Panc1 (cell line): ENCODE results near the gene DHH. TPM values are rescaled to one million over a fixed set of nuclear protein-coding genes. Genes with fewer than 3 reads are reported as not detected.

Experiments used
- ATAC-seq: fragments of 200-7000 bp; cut with Tn5 transposase; 2 replicates; pipeline ENCODE4 v1.9.1; 2020; ENCODE audit warnings: mild to moderate bottlenecking, moderate library complexity
- BruUV-seq: library from RNA; stranded (reverse); fragments of 400-500 nt; replicated peaks from 2 replicates; lab custom pipeline; 2021; lab: Mats Ljungman, UMichigan
- CTCF ChIA-PET: fragments of 300-600 bp; sonication (Branson Sonifier 250); formaldehyde crosslinking; loops from one replicate; lab custom pipeline; 2022; ENCODE audit warnings: antibody characterized with exemption; lab: Charles Lee
- POLR2A ChIA-PET: fragments of 300-600 bp; sonication (Branson Sonifier 250); formaldehyde crosslinking; loops from one replicate; lab custom pipeline; 2022; ENCODE audit warnings: antibody characterized with exemption; lab: Charles Lee
- DNase-seq: peaks from one replicate; pipeline ENCODE4 v3.0.0-alpha.2; 2010; ENCODE audit warnings: low read depth, low spot score
- H3K27ac ChIP-seq: 2 replicates; pipeline ENCODE4 v1.5.1; 2011; ENCODE audit warnings: mild to moderate bottlenecking, low read length, inconsistent platforms
- H3K27me3 ChIP-seq: fragments of 200-500 bp; sonication (Bioruptor generic); 2 replicates; pipeline ENCODE4 v1.6.0; 2014; ENCODE audit warnings: low read length, inconsistent platforms; ENCODE audit not compliant: control insufficient read depth, insufficient read depth
- H3K36me3 ChIP-seq: fragments of 200-500 bp; sonication (Bioruptor generic); 2 replicates; pipeline ENCODE4 v1.5.1; 2014; ENCODE audit warnings: inconsistent platforms, mild to moderate bottlenecking, low read length, moderate library complexity; ENCODE audit not compliant: control insufficient read depth, insufficient read depth
- H3K4me1 ChIP-seq: 2 replicates; pipeline ENCODE4 v1.5.1; 2011; ENCODE audit warnings: inconsistent platforms, mild to moderate bottlenecking, low read length, moderate library complexity; ENCODE audit not compliant: control insufficient read depth, insufficient read depth
- H3K4me3 ChIP-seq, 2 experiments: 2 replicates each; pipeline ENCODE4 v1.5.1; 2011 to 2012; ENCODE audit warnings: low read depth in 2 of 2, low read length in 2 of 2, mild to moderate bottlenecking in 2 of 2, inconsistent platforms in 1 of 2, moderate library complexity in 1 of 2
- H3K9me3 ChIP-seq: fragments of 200-500 bp; sonication (Bioruptor generic); 2 replicates; pipeline ENCODE4 v1.5.1; 2014; ENCODE audit warnings: low read depth, mild to moderate bottlenecking, inconsistent platforms, low read length, moderate library complexity; ENCODE audit not compliant: control insufficient read depth, insufficient read depth
- POLR2AphosphoS5 ChIP-seq: IDR thresholded peaks from 2 replicates; pipeline ENCODE4 v1.6.1; 2012; ENCODE audit warnings: mild to moderate bottlenecking, low read depth, low read length, moderate library complexity
- SIN3A ChIP-seq: IDR thresholded peaks from 2 replicates; pipeline ENCODE4 v1.6.1; 2012; ENCODE audit warnings: low read depth, mild to moderate bottlenecking, low read length, moderate library complexity, borderline replicate concordance; ENCODE audit not compliant: insufficient read depth
- TCF7L2 ChIP-seq: IDR thresholded peaks from 2 replicates; pipeline ENCODE4 v1.6.1; 2011; ENCODE audit warnings: mild to moderate bottlenecking, low read depth, low read length, inconsistent platforms
- in situ Hi-C: cut with HindIII; loops from 2 replicates; pipeline ENCODE4 v1.10.0; 2016; ENCODE audit warnings: low sequenced_read_pairs, low pct_unique_long_range_greater_than_20kb
- intact Hi-C: fragments of 100-400 bp; cut with micrococcal nuclease; formaldehyde crosslinking; loops from one replicate; pipeline ENCODE4 v1.10.0; 2022; ENCODE audit not compliant: unreplicated experiment
- total RNA-seq: library from RNA; stranded (reverse); gene quantifications from one replicate; pipeline ENCODE4 v1.2.1, GENCODE V29; 2021; ENCODE audit not compliant: unreplicated experiment
- TF ChIP-seq, protein P1 (sequence below): fragments of 450-650 bp; IDR thresholded peaks from 2 replicates; pipeline ENCODE4 v1.5.1; 2017; ENCODE audit warnings: mild to moderate bottlenecking
- TF ChIP-seq, protein P2 (sequence below), 2 experiments: IDR thresholded peaks; 2 replicates each; pipeline ENCODE4 v1.6.1; 2011 to 2012; ENCODE audit warnings: low read depth in 2 of 2, control low read depth in 1 of 2, low read length in 1 of 2, mild to moderate bottlenecking in 1 of 2, moderate library complexity in 1 of 2; ENCODE audit not compliant: insufficient read depth in 1 of 2

DHH gene
- total RNA-seq, 1 experiment from 2014 or later, result 1.9 TPM

DNA sequence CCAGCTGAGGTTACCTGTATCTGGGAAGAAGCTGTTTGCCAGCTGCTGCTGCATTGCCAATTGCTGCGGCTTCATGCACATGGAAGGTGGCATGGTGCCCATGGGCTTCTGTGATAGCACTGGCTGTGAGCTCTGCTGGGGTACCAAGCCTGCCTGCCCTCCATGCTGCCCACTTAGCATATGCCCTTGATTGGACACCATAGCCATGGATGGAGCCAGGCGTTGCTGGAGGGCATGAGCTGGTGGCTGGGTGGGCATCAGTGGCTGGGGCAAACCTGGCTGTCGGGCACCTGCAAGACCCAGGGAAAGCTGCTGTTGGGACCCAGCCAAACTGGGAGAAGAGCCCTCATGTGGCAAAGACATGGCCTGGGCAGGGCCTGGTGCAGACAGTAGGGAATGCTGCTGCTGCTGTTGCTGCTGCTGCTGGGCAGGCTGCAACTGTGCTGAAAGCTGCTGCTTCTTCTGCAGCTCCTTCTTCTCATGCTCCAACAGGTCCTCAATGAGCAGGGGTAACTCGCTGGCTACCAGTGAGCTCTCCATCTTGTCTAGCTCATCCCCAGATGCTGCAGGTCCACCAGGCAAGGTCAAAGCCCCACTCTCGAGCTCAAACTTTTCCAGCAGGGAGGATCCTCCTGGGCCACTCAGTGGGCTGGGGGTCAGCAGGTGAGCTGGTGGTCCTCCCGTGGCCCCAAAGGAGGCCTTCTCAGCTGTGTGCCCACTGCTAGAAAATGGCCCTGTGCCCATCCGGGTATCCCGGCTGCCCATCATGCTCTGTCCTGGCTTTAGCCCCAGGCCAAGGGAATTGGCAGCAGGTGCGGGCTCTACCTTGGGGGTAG is 57.3 kb downstream of the DHH start:
- ATAC-seq (no peak), DNase-seq (no peak)
- ChIA-PET CTCF (no interaction called here), POLR2A (no interaction called here)
- intact Hi-C loops (no loop called here), in situ Hi-C loops (no loop called here)
- H3K9me3 ChIP-seq, result no peaks in the 10 kb centered on the region
- no peak overlapping the region for H3K4me3 ChIP-seq
- TF ChIP-seq, protein P1, sequence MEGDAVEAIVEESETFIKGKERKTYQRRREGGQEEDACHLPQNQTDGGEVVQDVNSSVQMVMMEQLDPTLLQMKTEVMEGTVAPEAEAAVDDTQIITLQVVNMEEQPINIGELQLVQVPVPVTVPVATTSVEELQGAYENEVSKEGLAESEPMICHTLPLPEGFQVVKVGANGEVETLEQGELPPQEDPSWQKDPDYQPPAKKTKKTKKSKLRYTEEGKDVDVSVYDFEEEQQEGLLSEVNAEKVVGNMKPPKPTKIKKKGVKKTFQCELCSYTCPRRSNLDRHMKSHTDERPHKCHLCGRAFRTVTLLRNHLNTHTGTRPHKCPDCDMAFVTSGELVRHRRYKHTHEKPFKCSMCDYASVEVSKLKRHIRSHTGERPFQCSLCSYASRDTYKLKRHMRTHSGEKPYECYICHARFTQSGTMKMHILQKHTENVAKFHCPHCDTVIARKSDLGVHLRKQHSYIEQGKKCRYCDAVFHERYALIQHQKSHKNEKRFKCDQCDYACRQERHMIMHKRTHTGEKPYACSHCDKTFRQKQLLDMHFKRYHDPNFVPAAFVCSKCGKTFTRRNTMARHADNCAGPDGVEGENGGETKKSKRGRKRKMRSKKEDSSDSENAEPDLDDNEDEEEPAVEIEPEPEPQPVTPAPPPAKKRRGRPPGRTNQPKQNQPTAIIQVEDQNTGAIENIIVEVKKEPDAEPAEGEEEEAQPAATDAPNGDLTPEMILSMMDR, result no peak
- TF ChIP-seq TCF7L2 (no peak), SIN3A (no peak), POLR2AphosphoS5 (no peak)
- TF ChIP-seq, protein P2, sequence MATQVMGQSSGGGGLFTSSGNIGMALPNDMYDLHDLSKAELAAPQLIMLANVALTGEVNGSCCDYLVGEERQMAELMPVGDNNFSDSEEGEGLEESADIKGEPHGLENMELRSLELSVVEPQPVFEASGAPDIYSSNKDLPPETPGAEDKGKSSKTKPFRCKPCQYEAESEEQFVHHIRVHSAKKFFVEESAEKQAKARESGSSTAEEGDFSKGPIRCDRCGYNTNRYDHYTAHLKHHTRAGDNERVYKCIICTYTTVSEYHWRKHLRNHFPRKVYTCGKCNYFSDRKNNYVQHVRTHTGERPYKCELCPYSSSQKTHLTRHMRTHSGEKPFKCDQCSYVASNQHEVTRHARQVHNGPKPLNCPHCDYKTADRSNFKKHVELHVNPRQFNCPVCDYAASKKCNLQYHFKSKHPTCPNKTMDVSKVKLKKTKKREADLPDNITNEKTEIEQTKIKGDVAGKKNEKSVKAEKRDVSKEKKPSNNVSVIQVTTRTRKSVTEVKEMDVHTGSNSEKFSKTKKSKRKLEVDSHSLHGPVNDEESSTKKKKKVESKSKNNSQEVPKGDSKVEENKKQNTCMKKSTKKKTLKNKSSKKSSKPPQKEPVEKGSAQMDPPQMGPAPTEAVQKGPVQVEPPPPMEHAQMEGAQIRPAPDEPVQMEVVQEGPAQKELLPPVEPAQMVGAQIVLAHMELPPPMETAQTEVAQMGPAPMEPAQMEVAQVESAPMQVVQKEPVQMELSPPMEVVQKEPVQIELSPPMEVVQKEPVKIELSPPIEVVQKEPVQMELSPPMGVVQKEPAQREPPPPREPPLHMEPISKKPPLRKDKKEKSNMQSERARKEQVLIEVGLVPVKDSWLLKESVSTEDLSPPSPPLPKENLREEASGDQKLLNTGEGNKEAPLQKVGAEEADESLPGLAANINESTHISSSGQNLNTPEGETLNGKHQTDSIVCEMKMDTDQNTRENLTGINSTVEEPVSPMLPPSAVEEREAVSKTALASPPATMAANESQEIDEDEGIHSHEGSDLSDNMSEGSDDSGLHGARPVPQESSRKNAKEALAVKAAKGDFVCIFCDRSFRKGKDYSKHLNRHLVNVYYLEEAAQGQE (IDR thresholded peaks at IDR 0.05; ENCODE audit: insufficient read depth in 1 of 2, low read depth in 2 of 2, low read length in 1 of 2), result no peak
- peaks cover 18% of the 10 kb centered on the region for H3K36me3 ChIP-seq
- no TSS peak for BruUV-seq
- H3K27me3 ChIP-seq, result no peaks in the 10 kb centered on the region
- H3K27ac ChIP-seq, result no peak overlapping the region
- no peaks in the 10 kb centered on the region for H3K4me1 ChIP-seq

Other genes with a start within 250 kb of the DHH start
- gene DDX23, start 242.6 kb downstream of the DHH start, total RNA-seq, result 130 TPM
- 0.44 TPM for gene RND1, start 228.9 kb downstream of the DHH start, total RNA-seq
- 21.1 TPM for gene FKBP11, start 169.3 kb downstream of the DHH start, total RNA-seq
- 224 TPM for gene ARF3, start 137.3 kb downstream of the DHH start, total RNA-seq
- 2.3 TPM for gene WNT10B, start 123.1 kb downstream of the DHH start, total RNA-seq
- gene WNT1, start 116.5 kb downstream of the DHH start, total RNA-seq, result not detected
- 0.51 TPM for gene DDN, start 95.4 kb downstream of the DHH start, total RNA-seq
- gene PRKAG1, start 76.0 kb downstream of the DHH start, total RNA-seq, result 57.3 TPM
- gene KMT2D, start 34.0 kb downstream of the DHH start, total RNA-seq, result 64.7 TPM
- 4.7 TPM for gene RHEBL1, start 24.8 kb downstream of the DHH start, total RNA-seq
- gene LMBR1L, start 16.0 kb upstream of the DHH start, total RNA-seq, result 34.4 TPM
- 1,275 TPM for gene TUBA1B, start 36.6 kb upstream of the DHH start, total RNA-seq
- gene TUBA1A, start 94.3 kb upstream of the DHH start, total RNA-seq, result 133 TPM
- gene TUBA1C, start 170.3 kb upstream of the DHH start, total RNA-seq, result 524 TPM
- 0.39 TPM for gene PRPH, start 200.3 kb upstream of the DHH start, total RNA-seq
- gene TROAP, start 228.5 kb upstream of the DHH start, total RNA-seq, result 50.0 TPM
- 2.1 TPM for gene C1QL4, start 242.4 kb upstream of the DHH start, total RNA-seq